ENCODE measurements around the gene RGMB. TPM values are rescaled to one million over a fixed set of nuclear protein-coding genes. Genes with fewer than 3 reads are reported as not detected.

RGMB gene
- polyA plus RNA-seq, 1 donor (not counting 4 experiments of a cell fraction or from before 2014, with no cell fraction given), result 16.3 TPM

GRCh38 chr5:98786191-98786853 is 12.9 kb downstream of the RGMB start:
- peaks cover 6% of the 10 kb centered on the region for H3K9me1 ChIP-seq (ENCODE audit: control insufficient read depth, extremely low read depth, insufficient read depth, low read length)
- TF ChIP-seq CTCF (optimal IDR thresholded peaks at IDR 0.05 in 1 of 3, IDR thresholded peaks at IDR 0.05 in 1 of 3, conservative IDR thresholded peaks at IDR 0.05 in 1 of 3; ENCODE audit: extremely low read depth in 1 of 3, insufficient read depth in 2 of 3, low read length in 3 of 3), result no peak
- no peak for TF ChIP-seq EZH2 (IDR thresholded peaks at IDR 0.05; ENCODE audit: low read length)
- H2AFZ ChIP-seq (ENCODE audit: control insufficient read depth, low read length), result no peak overlapping the region
- no peak overlapping the region for H3K9ac ChIP-seq (ENCODE audit: control insufficient read depth, extremely low read depth, insufficient read depth, low read length)
- H3K4me3 ChIP-seq (ENCODE audit: control insufficient read depth in 2 of 3, extremely low read depth in 1 of 3, insufficient read depth in 2 of 3, low read depth in 1 of 3, low read length in 3 of 3), result no peak overlapping the region
- H3K4me2 ChIP-seq (ENCODE audit: control insufficient read depth, extremely low read depth, insufficient read depth, low read depth, low read length), result peak overlapping the region; percentile 30
- peaks cover 7% of the 10 kb centered on the region for H4K20me1 ChIP-seq (ENCODE audit: control insufficient read depth, extremely low read depth, insufficient read depth, low read length)
- peaks cover 60% of the 10 kb centered on the region for H3K4me1 ChIP-seq (ENCODE audit: control insufficient read depth, extremely low read depth, insufficient read depth, low read length)
- H3K79me2 ChIP-seq (ENCODE audit: control insufficient read depth, insufficient read depth, low read length), result peaks cover 99% of the 10 kb centered on the region
- FAIRE-seq (peak; percentile 68), DNase-seq (ENCODE audit: low read depth, low spot score) (no peak)
- no peaks in the 10 kb centered on the region for H3K9me3 ChIP-seq (ENCODE audit: control insufficient read depth, low read depth, low read length)
- H3K27ac ChIP-seq (ENCODE audit: control insufficient read depth, insufficient read depth, low read length), result no peak overlapping the region
- H3K36me3 ChIP-seq (ENCODE audit: control insufficient read depth in 2 of 2, extremely low read depth in 1 of 2, insufficient read depth in 2 of 2, low read length in 2 of 2), result peaks cover 7 to 26% of the 10 kb centered on the region in 2 experiments
- dilution Hi-C loops (cut with MboI; ENCODE audit: extremely low pct_ligation_motif_present, low sequenced_read_pairs), result no loop called here
- no peaks in the 10 kb centered on the region for H3K27me3 ChIP-seq (ENCODE audit: control insufficient read depth, extremely low read depth, insufficient read depth, low read length)

GRCh38 chr5:98787131-98787719 is 13.8 kb downstream of the RGMB start:
- FAIRE-seq, result no peak
- dilution Hi-C loops (cut with MboI; ENCODE audit: extremely low pct_ligation_motif_present, low sequenced_read_pairs), result no loop called here
- Histone ChIP-seq H4K20me1 (ENCODE audit: control insufficient read depth, extremely low read depth, insufficient read depth, low read length) (peaks cover 7% of the 10 kb centered on the region), H3K79me2 (ENCODE audit: control insufficient read depth, insufficient read depth, low read length) (peaks cover 99% of the 10 kb centered on the region), H3K36me3 (ENCODE audit: control insufficient read depth in 2 of 2, extremely low read depth in 1 of 2, insufficient read depth in 2 of 2, low read length in 2 of 2) (peaks cover 6 to 19% of the 10 kb centered on the region in 2 experiments), H3K27ac (ENCODE audit: control insufficient read depth, insufficient read depth, low read length) (no peak overlapping the region), H3K4me1 (ENCODE audit: control insufficient read depth, extremely low read depth, insufficient read depth, low read length) (peaks cover 56% of the 10 kb centered on the region), H2AFZ (ENCODE audit: control insufficient read depth, low read length) (no peak overlapping the region), H3K9ac (ENCODE audit: control insufficient read depth, extremely low read depth, insufficient read depth, low read length) (no peak overlapping the region), H3K9me3 (ENCODE audit: control insufficient read depth, low read depth, low read length) (no peaks in the 10 kb centered on the region), H3K27me3 (ENCODE audit: control insufficient read depth, extremely low read depth, insufficient read depth, low read length) (no peaks in the 10 kb centered on the region), H3K4me2 (ENCODE audit: control insufficient read depth, extremely low read depth, insufficient read depth, low read depth, low read length) (peak overlapping the region; percentile 26), H3K9me1 (ENCODE audit: control insufficient read depth, extremely low read depth, insufficient read depth, low read length) (peaks cover 6% of the 10 kb centered on the region), H3K4me3 (ENCODE audit: control insufficient read depth in 2 of 3, extremely low read depth in 1 of 3, insufficient read depth in 2 of 3, low read depth in 1 of 3, low read length in 3 of 3) (no peak overlapping the region)
- no peak for TF ChIP-seq CTCF (optimal IDR thresholded peaks at IDR 0.05 in 1 of 3, IDR thresholded peaks at IDR 0.05 in 1 of 3, conservative IDR thresholded peaks at IDR 0.05 in 1 of 3; ENCODE audit: extremely low read depth in 1 of 3, insufficient read depth in 2 of 3, low read length in 3 of 3)
- TF ChIP-seq EZH2 (IDR thresholded peaks at IDR 0.05; ENCODE audit: low read length), result no peak
- DNase-seq (ENCODE audit: low read depth, low spot score), result no peak

Data from keratinocyte (primary cell).